ENCODE data around the gene OPN1MW3.
"Not testable (repeated sequence)": the region's sequence is repeated elsewhere in the genome, so short reads cannot be mapped to it uniquely, and the experiment has no call there.

OPN1MW3 gene

GRCh38 chrX:154257282-154257681, at the start of gene OPN1MW3:
Gene OPN1MW3 (plus strand): TSS chrX:154257582. CDS start chrX:154257620, 38 bp downstream.
- not testable (repeated sequence) for H3K4me1 ChIP-seq (ENCODE audit: insufficient read depth, low read length, severe bottlenecking); H3K9ac ChIP-seq (ENCODE audit: low read length); H3K9me2 ChIP-seq (ENCODE audit: low read depth, low read length); H3K4me3 ChIP-seq (ENCODE audit: low read depth, low read length, poor library complexity, severe bottlenecking); H3K36me3 ChIP-seq (ENCODE audit: insufficient read depth, low read length); H2AFZ ChIP-seq (ENCODE audit: low read length); H4K20me1 ChIP-seq (ENCODE audit: insufficient read depth, low read length); H3K27me3 ChIP-seq (ENCODE audit: insufficient read depth, low read length); H3K79me2 ChIP-seq (ENCODE audit: insufficient read depth, low read length); H3K27ac ChIP-seq (ENCODE audit: low read depth, low read length, poor library complexity, severe bottlenecking); H3F3A ChIP-seq (ENCODE audit: insufficient read depth, low read length); H3K9me3 ChIP-seq (ENCODE audit: low read length); H3K4me2 ChIP-seq (ENCODE audit: low read length)

DNA sequence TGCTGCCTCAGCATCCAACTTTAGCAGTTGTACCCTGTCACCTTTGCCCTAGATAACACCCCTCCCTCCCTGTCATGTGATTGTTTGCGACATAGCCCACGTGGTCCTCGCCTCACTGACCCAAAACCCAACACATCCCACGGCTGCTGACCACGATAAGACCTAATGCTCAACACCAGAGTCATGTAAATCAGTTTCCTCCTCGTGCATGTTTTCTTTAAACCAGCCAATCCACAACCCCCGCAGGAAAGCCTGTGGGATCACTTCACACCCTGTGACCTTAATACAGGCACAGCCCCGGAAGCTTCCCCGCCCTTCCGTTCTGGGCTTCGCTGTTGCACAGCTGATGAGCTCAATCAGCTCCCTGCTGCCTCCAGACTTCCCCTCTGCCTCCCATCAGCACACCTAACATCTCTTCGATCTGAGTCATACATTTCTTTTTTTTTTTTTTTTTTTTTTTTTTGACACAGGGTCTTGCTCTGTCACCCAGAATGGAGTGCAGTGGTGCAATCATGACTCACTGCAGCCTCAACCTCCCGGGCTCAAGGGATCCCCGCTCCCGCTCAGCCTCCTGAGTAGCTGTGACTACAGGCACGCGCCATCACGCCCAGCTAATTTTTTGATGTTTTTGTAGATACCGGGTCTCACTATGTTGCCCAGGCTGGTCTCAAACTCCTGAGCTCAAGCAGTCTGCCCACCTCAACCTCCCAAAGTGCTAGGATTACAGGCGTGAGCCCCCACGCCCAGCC, 47.5 kb upstream of the OPN1MW3 start:
- H3K27ac ChIP-seq (ENCODE audit: low read depth, low read length, poor library complexity, severe bottlenecking); H3K4me2 ChIP-seq (ENCODE audit: low read length); H2AFZ ChIP-seq (ENCODE audit: low read length); H3K79me2 ChIP-seq (ENCODE audit: insufficient read depth, low read length); H3F3A ChIP-seq (ENCODE audit: insufficient read depth, low read length); H3K9ac ChIP-seq (ENCODE audit: low read length); H3K27me3 ChIP-seq (ENCODE audit: insufficient read depth, low read length); H3K9me2 ChIP-seq (ENCODE audit: low read depth, low read length); H3K9me3 ChIP-seq (ENCODE audit: low read length); H4K20me1 ChIP-seq (ENCODE audit: insufficient read depth, low read length); H3K4me3 ChIP-seq (ENCODE audit: low read depth, low read length, poor library complexity, severe bottlenecking); H3K36me3 ChIP-seq (ENCODE audit: insufficient read depth, low read length); H3K4me1 ChIP-seq (ENCODE audit: insufficient read depth, low read length, severe bottlenecking): not testable (repeated sequence)

GRCh38 chrX:154211057-154211456, 46.3 kb upstream of the OPN1MW3 start:
- not testable (repeated sequence) for H3K27me3 ChIP-seq (ENCODE audit: insufficient read depth, low read length); H3F3A ChIP-seq (ENCODE audit: insufficient read depth, low read length); H3K9me2 ChIP-seq (ENCODE audit: low read depth, low read length); H3K9ac ChIP-seq (ENCODE audit: low read length); H3K4me2 ChIP-seq (ENCODE audit: low read length); H3K9me3 ChIP-seq (ENCODE audit: low read length); H3K4me1 ChIP-seq (ENCODE audit: insufficient read depth, low read length, severe bottlenecking); H3K27ac ChIP-seq (ENCODE audit: low read depth, low read length, poor library complexity, severe bottlenecking); H4K20me1 ChIP-seq (ENCODE audit: insufficient read depth, low read length); H3K79me2 ChIP-seq (ENCODE audit: insufficient read depth, low read length); H2AFZ ChIP-seq (ENCODE audit: low read length); H3K36me3 ChIP-seq (ENCODE audit: insufficient read depth, low read length); H3K4me3 ChIP-seq (ENCODE audit: low read depth, low read length, poor library complexity, severe bottlenecking)

- H3K9me2 ChIP-seq (ENCODE audit: low read depth, low read length); H3K27ac ChIP-seq (ENCODE audit: low read depth, low read length, poor library complexity, severe bottlenecking); H3K4me3 ChIP-seq (ENCODE audit: low read depth, low read length, poor library complexity, severe bottlenecking); H4K20me1 ChIP-seq (ENCODE audit: insufficient read depth, low read length); H3K27me3 ChIP-seq (ENCODE audit: insufficient read depth, low read length); H3K9me3 ChIP-seq (ENCODE audit: low read length); H3K79me2 ChIP-seq (ENCODE audit: insufficient read depth, low read length); H3K4me2 ChIP-seq (ENCODE audit: low read length); H3K9ac ChIP-seq (ENCODE audit: low read length); H3K4me1 ChIP-seq (ENCODE audit: insufficient read depth, low read length, severe bottlenecking); H3F3A ChIP-seq (ENCODE audit: insufficient read depth, low read length); H3K36me3 ChIP-seq (ENCODE audit: insufficient read depth, low read length); H2AFZ ChIP-seq (ENCODE audit: low read length): not testable (repeated sequence)
These were observed 45.9 kb upstream of the OPN1MW3 start for GRCh38 chrX:154211499-154211898.

DNA sequence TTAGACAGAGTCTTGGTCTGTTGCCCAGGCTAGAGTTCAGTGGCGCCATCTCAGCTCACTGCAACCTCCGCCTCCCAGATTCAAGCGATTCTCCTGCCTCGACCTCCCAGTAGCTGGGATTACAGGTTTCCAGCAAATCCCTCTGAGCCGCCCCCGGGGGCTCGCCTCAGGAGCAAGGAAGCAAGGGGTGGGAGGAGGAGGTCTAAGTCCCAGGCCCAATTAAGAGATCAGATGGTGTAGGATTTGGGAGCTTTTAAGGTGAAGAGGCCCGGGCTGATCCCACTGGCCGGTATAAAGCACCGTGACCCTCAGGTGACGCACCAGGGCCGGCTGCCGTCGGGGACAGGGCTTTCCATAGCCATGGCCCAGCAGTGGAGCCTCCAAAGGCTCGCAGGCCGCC, 37.9 kb upstream of the OPN1MW3 start, which contains the start of gene OPN1MW2:
Gene OPN1MW2, plus strand, starts transcription at position 301 of the 400 bp plus-strand sequence. Its CDS starts 60 bp downstream, at position 361.
- H3K4me3 ChIP-seq (ENCODE audit: low read depth, low read length, poor library complexity, severe bottlenecking); H3K9ac ChIP-seq (ENCODE audit: low read length); H3K4me1 ChIP-seq (ENCODE audit: insufficient read depth, low read length, severe bottlenecking); H3K9me3 ChIP-seq (ENCODE audit: low read length); H3K27me3 ChIP-seq (ENCODE audit: insufficient read depth, low read length); H2AFZ ChIP-seq (ENCODE audit: low read length); H3F3A ChIP-seq (ENCODE audit: insufficient read depth, low read length); H4K20me1 ChIP-seq (ENCODE audit: insufficient read depth, low read length); H3K27ac ChIP-seq (ENCODE audit: low read depth, low read length, poor library complexity, severe bottlenecking); H3K36me3 ChIP-seq (ENCODE audit: insufficient read depth, low read length); H3K79me2 ChIP-seq (ENCODE audit: insufficient read depth, low read length); H3K9me2 ChIP-seq (ENCODE audit: low read depth, low read length); H3K4me2 ChIP-seq (ENCODE audit: low read length): not testable (repeated sequence)

- H3K4me2 ChIP-seq (ENCODE audit: low read length); H3F3A ChIP-seq (ENCODE audit: insufficient read depth, low read length); H3K27ac ChIP-seq (ENCODE audit: low read depth, low read length, poor library complexity, severe bottlenecking); H3K9me3 ChIP-seq (ENCODE audit: low read length); H3K4me3 ChIP-seq (ENCODE audit: low read depth, low read length, poor library complexity, severe bottlenecking); H2AFZ ChIP-seq (ENCODE audit: low read length); H4K20me1 ChIP-seq (ENCODE audit: insufficient read depth, low read length); H3K27me3 ChIP-seq (ENCODE audit: insufficient read depth, low read length); H3K9ac ChIP-seq (ENCODE audit: low read length); H3K9me2 ChIP-seq (ENCODE audit: low read depth, low read length); H3K4me1 ChIP-seq (ENCODE audit: insufficient read depth, low read length, severe bottlenecking); H3K36me3 ChIP-seq (ENCODE audit: insufficient read depth, low read length); H3K79me2 ChIP-seq (ENCODE audit: insufficient read depth, low read length): not testable (repeated sequence)
These were observed 32.1 kb upstream of the OPN1MW3 start for GRCh38 chrX:154225292-154225691.

DNA sequence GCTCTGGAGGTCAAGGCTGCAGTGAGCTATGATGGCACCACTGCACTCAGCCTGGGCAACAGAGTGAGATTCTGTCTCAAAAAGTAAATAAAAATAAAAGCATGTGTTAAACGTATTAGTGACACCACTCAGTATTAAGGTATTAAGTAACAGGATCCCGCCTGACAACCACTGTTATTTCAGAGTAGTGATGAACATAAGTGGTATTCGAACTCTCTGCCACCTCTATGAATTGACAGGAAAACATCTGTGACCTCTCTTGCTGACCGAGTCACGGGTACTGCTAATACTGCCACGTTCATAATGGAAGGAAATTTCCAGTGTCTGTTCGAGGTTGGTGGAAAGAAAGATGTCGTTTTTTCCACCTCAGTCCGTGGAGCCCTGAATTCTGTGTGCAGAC, 30.7 kb upstream of the OPN1MW3 start:
- not testable (repeated sequence) for H4K20me1 ChIP-seq (ENCODE audit: insufficient read depth, low read length); H3K4me1 ChIP-seq (ENCODE audit: insufficient read depth, low read length, severe bottlenecking); H3K9ac ChIP-seq (ENCODE audit: low read length); H3K4me2 ChIP-seq (ENCODE audit: low read length); H2AFZ ChIP-seq (ENCODE audit: low read length); H3F3A ChIP-seq (ENCODE audit: insufficient read depth, low read length); H3K9me3 ChIP-seq (ENCODE audit: low read length); H3K79me2 ChIP-seq (ENCODE audit: insufficient read depth, low read length); H3K27me3 ChIP-seq (ENCODE audit: insufficient read depth, low read length); H3K36me3 ChIP-seq (ENCODE audit: insufficient read depth, low read length); H3K9me2 ChIP-seq (ENCODE audit: low read depth, low read length); H3K4me3 ChIP-seq (ENCODE audit: low read depth, low read length, poor library complexity, severe bottlenecking); H3K27ac ChIP-seq (ENCODE audit: low read depth, low read length, poor library complexity, severe bottlenecking)

DNA sequence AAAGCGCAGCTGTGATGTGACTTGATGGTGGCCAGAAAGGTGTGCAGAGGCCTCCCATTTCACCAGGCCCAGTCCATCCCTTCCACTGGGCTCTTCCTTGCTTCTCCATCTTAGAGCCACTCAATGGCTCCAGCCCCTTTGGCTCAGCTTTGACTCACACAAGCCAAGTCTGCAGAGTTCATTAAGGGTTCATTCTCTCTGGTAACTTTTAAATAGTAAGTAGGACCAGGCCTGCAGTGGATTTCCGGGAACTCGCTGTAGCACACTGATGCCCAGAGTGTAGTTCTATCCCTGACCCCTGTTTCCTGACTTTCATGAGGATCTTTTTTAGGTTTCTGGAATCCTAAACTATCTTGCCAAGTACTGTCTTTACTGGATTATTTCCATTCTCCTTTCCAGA, 25.9 kb upstream of the OPN1MW3 start:
- H3K4me3 ChIP-seq (ENCODE audit: low read depth, low read length, poor library complexity, severe bottlenecking); H3K4me2 ChIP-seq (ENCODE audit: low read length); H4K20me1 ChIP-seq (ENCODE audit: insufficient read depth, low read length); H3K9ac ChIP-seq (ENCODE audit: low read length); H3K79me2 ChIP-seq (ENCODE audit: insufficient read depth, low read length); H3K9me3 ChIP-seq (ENCODE audit: low read length); H3F3A ChIP-seq (ENCODE audit: insufficient read depth, low read length); H3K27ac ChIP-seq (ENCODE audit: low read depth, low read length, poor library complexity, severe bottlenecking); H3K36me3 ChIP-seq (ENCODE audit: insufficient read depth, low read length); H3K27me3 ChIP-seq (ENCODE audit: insufficient read depth, low read length); H3K9me2 ChIP-seq (ENCODE audit: low read depth, low read length); H3K4me1 ChIP-seq (ENCODE audit: insufficient read depth, low read length, severe bottlenecking); H2AFZ ChIP-seq (ENCODE audit: low read length): not testable (repeated sequence)
